Measurements from ENCODE around the gene PHLDA1. TPM values are rescaled to one million over a fixed set of nuclear protein-coding genes. Genes with fewer than 3 reads are reported as not detected.

Gene PHLDA1
- total and polyA plus RNA-seq, 2 of the 4 experiments (the other 2 are of a cell fraction), result 27.8 to 32.4 TPM

DNA sequence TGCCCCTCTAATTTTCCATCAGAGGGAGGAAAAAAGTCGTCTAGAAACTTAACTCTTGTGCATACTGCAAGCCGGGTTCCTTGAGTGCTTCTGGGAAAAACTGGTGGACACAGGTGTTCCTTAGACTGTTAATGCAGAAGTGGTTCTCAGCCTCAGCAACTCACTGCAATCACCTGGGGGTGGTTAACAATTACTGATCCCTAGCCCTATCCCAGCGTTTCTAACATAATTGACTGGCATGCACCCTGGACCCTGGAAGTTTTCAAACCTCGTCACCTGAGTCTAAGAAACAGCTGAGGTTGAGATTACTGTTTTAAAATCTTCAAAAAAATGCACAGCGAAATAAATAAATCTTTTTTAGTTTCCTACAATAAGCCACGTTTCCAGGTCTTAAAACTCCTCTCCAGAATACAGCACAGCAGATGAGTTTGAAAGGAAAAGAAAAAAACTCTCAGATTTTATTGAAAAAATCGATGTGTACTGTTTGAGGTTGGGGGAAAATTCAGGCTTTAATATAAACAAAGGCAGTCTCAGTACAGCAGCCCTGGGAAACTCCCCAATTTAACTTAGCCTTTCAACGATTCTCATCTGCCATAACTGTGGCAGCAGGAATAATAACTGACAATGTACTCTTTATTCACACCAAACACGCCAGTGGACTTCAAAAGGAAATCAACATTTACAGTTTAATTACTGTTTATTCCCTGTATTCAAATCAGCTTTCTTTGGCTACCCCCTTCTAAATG is 45.4 kb downstream of the PHLDA1 start:
- H3K27ac ChIP-seq (ENCODE audit: insufficient read depth, low read length), result peak overlapping the region; percentile 64; the same call in 1 of the 2 replicates
- peak overlapping the region; percentile 61 for H2AFZ ChIP-seq (replicated peaks; ENCODE audit: low read length, poor library complexity)
- POLR2A ChIA-PET (ENCODE audit: unreplicated experiment), result no interaction called here
- peak overlapping the region; percentile 0 for H2BK5ac ChIP-seq (ENCODE audit: low read depth, low read length, poor library complexity, severe bottlenecking)
- H2BK15ac ChIP-seq (ENCODE audit: low read depth, low read length), result peak overlapping the region; percentile 87; the same call in 1 of the 3 replicates
- 24% methylated on average over 2 of the region's 9 CpGs; no CpG with 5 or more reads in 1 of the 2 experiments for WGBS, 2 experiments (ENCODE audit: extremely low coverage in 2 of 2, insufficient read length in 1 of 2)
- DNase-seq (peak; percentile 25), ATAC-seq (ENCODE audit: low read depth) (peak; percentile 29; the same call in 1 of the 2 replicates)
- peak overlapping the region; percentile 55 for H3K14ac ChIP-seq (replicated peaks; ENCODE audit: low read depth, low read length)
- H2AK9ac ChIP-seq (replicated peaks; ENCODE audit: low read depth, low read length, poor library complexity), result peak overlapping the region; percentile 58
- H3K4me2 ChIP-seq (ENCODE audit: low read depth, low read length), result peak overlapping the region; percentile 23
- H3K9me3 ChIP-seq (ENCODE audit: control insufficient read depth, insufficient read depth, low read length), result no peaks in the 10 kb centered on the region
- H3K9ac ChIP-seq (ENCODE audit: low read depth, low read length), result peak overlapping the region; percentile 10; the same call in 1 of the 2 replicates
- peaks cover 12% of the 10 kb centered on the region for H3K9me1 ChIP-seq (ENCODE audit: insufficient read depth, low read length)
- in situ Hi-C loops (cut with MboI; ENCODE audit: low sequenced_read_pairs) (no loop called here), intact Hi-C loops (cut with micrococcal nuclease) (no loop called here), dilution Hi-C loops (cut with HindIII; ENCODE audit: low sequenced_read_pairs, unreplicated experiment) (no loop called here)
- CTCF ChIA-PET, result interaction anchor here (0.6 kb wide), 1 partner anchor 14 kb away, joined by 5 read pairs; no protein-coding TSS in a partner anchor
- H3K79me1 ChIP-seq (ENCODE audit: low read depth in 1 of 2, low read length in 2 of 2), result peaks cover 8 to 31% of the 10 kb centered on the region in 2 experiments; a peak in 2 of 4 replicates
- H4K91ac ChIP-seq (ENCODE audit: insufficient read depth, low read depth, low read length), result peak overlapping the region; percentile 57; the same call in 1 of the 2 replicates
- H3K4ac ChIP-seq (ENCODE audit: low read depth, low read length), result peak overlapping the region; percentile 78
- H3K4me3 ChIP-seq (ENCODE audit: insufficient read depth, low read depth, low read length), result no peak overlapping the region
- BruUV-seq (replicated peaks), result no TSS peak
- peak overlapping the region; percentile 64; the same call in 1 of the 2 replicates for H3K23ac ChIP-seq (ENCODE audit: low read depth, low read length)
- H2AK5ac ChIP-seq (ENCODE audit: low read depth, low read length), result peak overlapping the region; percentile 40; the same call in 1 of the 2 replicates
- H2BK20ac ChIP-seq (ENCODE audit: low read depth, low read length), result peak overlapping the region; percentile 83; the same call in 1 of the 2 replicates
- H4K8ac ChIP-seq (ENCODE audit: low read depth in 2 of 2, low read length in 2 of 2), result peak overlapping the region; percentile 65 to 66
- H3K4me1 ChIP-seq (ENCODE audit: control insufficient read depth, insufficient read depth, low read length), result peaks cover 11% of the 10 kb centered on the region
- H2BK120ac ChIP-seq (ENCODE audit: low read depth, low read length), result peak overlapping the region; percentile 79
- H4K20me1 ChIP-seq (ENCODE audit: insufficient read depth, low read length), result no peaks in the 10 kb centered on the region
- no peaks in the 10 kb centered on the region for H3K27me3 ChIP-seq (ENCODE audit: control insufficient read depth, insufficient read depth, low read length)
- peak overlapping the region; percentile 15 for H3K18ac ChIP-seq (ENCODE audit: low read depth, low read length)
- H3K36me3 ChIP-seq (ENCODE audit: control insufficient read depth, insufficient read depth, low read length), result no peaks in the 10 kb centered on the region
- H3K56ac ChIP-seq (ENCODE audit: extremely low read depth, insufficient read depth, low read length), result peak overlapping the region; percentile 34
- peak overlapping the region; percentile 64 for H4K5ac ChIP-seq (ENCODE audit: low read depth, low read length)
- no peak for TF ChIP-seq RAD21 (IDR thresholded peaks at IDR 0.05; ENCODE audit: low read length)
- TF ChIP-seq MXI1 (IDR thresholded peaks at IDR 0.05; ENCODE audit: borderline replicate concordance, low read depth, low read length), result no peak
- TF ChIP-seq, protein P1, sequence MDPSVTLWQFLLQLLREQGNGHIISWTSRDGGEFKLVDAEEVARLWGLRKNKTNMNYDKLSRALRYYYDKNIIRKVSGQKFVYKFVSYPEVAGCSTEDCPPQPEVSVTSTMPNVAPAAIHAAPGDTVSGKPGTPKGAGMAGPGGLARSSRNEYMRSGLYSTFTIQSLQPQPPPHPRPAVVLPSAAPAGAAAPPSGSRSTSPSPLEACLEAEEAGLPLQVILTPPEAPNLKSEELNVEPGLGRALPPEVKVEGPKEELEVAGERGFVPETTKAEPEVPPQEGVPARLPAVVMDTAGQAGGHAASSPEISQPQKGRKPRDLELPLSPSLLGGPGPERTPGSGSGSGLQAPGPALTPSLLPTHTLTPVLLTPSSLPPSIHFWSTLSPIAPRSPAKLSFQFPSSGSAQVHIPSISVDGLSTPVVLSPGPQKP (IDR thresholded peaks at IDR 0.05; ENCODE audit: borderline replicate concordance, low read depth, low read length), result no peak
- no peak for TF ChIP-seq CEBPB (IDR thresholded peaks at IDR 0.05; ENCODE audit: low read depth, low read length)
- no peak for TF ChIP-seq FOS (IDR thresholded peaks at IDR 0.05; ENCODE audit: low read depth, low read length)
- TF ChIP-seq RCOR1 (IDR thresholded peaks at IDR 0.05; ENCODE audit: insufficient replicate concordance, low read length), result no peak
- TF ChIP-seq, protein P2, sequence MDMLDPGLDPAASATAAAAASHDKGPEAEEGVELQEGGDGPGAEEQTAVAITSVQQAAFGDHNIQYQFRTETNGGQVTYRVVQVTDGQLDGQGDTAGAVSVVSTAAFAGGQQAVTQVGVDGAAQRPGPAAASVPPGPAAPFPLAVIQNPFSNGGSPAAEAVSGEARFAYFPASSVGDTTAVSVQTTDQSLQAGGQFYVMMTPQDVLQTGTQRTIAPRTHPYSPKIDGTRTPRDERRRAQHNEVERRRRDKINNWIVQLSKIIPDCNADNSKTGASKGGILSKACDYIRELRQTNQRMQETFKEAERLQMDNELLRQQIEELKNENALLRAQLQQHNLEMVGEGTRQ (IDR thresholded peaks at IDR 0.05; ENCODE audit: low read depth, low read length), result no peak
- TF ChIP-seq RFX5 (IDR thresholded peaks at IDR 0.05; ENCODE audit: low read depth, low read length), result no peak
- TF ChIP-seq SMC3 (IDR thresholded peaks at IDR 0.05; ENCODE audit: low read depth, low read length), result no peak
- no peak for TF ChIP-seq POLR2A (IDR thresholded peaks at IDR 0.05; ENCODE audit: low read depth, low read length)
- no peak for TF ChIP-seq MAZ (IDR thresholded peaks at IDR 0.05; ENCODE audit: borderline replicate concordance, low read depth, low read length)
- TF ChIP-seq BHLHE40 (IDR thresholded peaks at IDR 0.05; ENCODE audit: low read depth, low read length), result no peak
- no peak for TF ChIP-seq CHD1 (IDR thresholded peaks at IDR 0.05; ENCODE audit: low read depth, low read length)
- TF ChIP-seq MAFK (IDR thresholded peaks at IDR 0.05; ENCODE audit: low read depth, low read length), result no peak
- TF ChIP-seq NFE2L2 (IDR thresholded peaks at IDR 0.05; ENCODE audit: low read depth, low read length), result no peak
